GM06990 (cell line): Measurements from ENCODE around the gene CELF2.

Experiments
- DNase-seq: peaks from one replicate; pipeline ENCODE4 v3.0.0-alpha.2; 2011; ENCODE audit not compliant: insufficient read length; ENCODE audit errors: extremely low read depth
- H3K27me3 ChIP-seq: replicated peaks from 2 replicates; pipeline ENCODE4 v1.6.0; 2011; ENCODE audit warnings: low read length; ENCODE audit not compliant: control insufficient read depth, insufficient read depth
- H3K36me3 ChIP-seq: 2 replicates; pipeline ENCODE4 v1.5.1; 2011; ENCODE audit warnings: low read length; ENCODE audit not compliant: control insufficient read depth, insufficient read depth
- H3K4me3 ChIP-seq: replicated peaks from 2 replicates; pipeline ENCODE4 v1.5.1; 2011; ENCODE audit warnings: low read depth, mild to moderate bottlenecking, control low read depth, low read length
- CTCF ChIP-seq: IDR thresholded peaks from 2 replicates; pipeline ENCODE4 v1.5.1; 2011; ENCODE audit warnings: low read length, control low read depth, mild to moderate bottlenecking, inconsistent platforms; ENCODE audit not compliant: insufficient read depth, poor library complexity, severe bottlenecking

Gene CELF2

DNA sequence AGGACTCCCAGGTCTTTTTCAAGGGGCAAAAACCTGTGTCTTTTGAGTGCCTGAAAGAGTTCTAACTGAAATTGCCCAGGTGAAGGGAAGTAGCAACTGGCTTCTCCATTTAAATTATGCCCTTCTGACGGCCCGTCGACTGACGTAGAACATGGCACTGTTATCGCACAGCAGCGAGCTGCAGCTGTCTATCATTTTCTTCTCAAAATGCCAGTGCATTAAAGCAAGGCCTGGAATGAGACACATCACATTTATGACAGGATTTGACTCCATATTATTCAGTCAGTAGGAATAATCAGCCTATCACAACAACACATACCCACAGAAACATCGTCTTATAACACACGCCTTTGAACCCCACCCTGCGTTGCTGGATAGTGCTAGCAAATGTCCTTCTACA, 69.7 kb downstream of the CELF2 start:
- no peak for DNase-seq
- Histone ChIP-seq H3K27me3 (no peaks in the 10 kb centered on the region), H3K4me3 (no peak overlapping the region), H3K36me3 (no peaks in the 10 kb centered on the region)
- no peak for TF ChIP-seq CTCF

DNA sequence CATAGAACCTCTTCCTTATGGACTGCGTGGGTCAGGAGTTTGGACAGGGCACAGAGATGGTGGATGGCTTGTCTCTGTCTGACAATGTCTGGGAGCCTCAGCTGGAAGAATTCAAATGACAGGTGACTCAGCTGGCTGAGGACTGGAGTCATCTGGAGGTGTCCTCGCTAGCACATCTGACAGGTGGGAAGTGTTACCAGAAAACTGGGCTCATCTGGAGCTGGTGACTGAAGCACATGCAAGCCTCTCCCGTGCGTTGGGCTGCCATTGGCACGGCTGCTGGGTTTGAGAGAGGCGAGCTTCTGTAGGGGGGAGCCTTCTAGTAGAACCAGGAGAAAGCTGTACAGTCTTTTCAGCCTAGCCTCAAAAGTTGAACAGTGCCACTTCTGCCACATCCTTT, 71.0 kb downstream of the CELF2 start:
- Histone ChIP-seq H3K27me3 (no peaks in the 10 kb centered on the region), H3K4me3 (no peak overlapping the region), H3K36me3 (no peaks in the 10 kb centered on the region)
- no peak for DNase-seq
- no peak for TF ChIP-seq CTCF

DNA sequence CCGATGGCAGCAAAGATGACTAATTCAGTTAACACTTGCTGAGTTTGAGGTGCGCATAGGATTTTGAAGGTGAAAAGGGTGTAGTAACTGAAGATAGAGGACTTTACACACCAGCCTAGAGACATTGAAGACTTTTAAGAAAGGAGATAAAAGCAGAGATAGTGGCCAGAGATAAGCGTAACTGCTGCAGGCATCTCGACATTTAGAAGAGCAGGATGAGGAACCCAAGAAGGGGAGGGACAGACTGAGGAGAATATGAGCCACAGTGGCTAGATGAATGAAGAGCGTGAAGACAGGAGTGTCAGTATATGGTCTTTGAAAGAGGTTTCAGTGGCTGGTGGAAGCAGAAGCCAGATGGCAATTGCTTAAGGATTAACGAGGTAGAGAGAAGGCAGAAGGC, 71.6 kb downstream of the CELF2 start:
- no peak for DNase-seq
- no peaks in the 10 kb centered on the region for H3K27me3 ChIP-seq
- no peak for TF ChIP-seq CTCF
- H3K4me3 ChIP-seq: no peak overlapping the region
- H3K36me3 ChIP-seq: no peaks in the 10 kb centered on the region

DNA sequence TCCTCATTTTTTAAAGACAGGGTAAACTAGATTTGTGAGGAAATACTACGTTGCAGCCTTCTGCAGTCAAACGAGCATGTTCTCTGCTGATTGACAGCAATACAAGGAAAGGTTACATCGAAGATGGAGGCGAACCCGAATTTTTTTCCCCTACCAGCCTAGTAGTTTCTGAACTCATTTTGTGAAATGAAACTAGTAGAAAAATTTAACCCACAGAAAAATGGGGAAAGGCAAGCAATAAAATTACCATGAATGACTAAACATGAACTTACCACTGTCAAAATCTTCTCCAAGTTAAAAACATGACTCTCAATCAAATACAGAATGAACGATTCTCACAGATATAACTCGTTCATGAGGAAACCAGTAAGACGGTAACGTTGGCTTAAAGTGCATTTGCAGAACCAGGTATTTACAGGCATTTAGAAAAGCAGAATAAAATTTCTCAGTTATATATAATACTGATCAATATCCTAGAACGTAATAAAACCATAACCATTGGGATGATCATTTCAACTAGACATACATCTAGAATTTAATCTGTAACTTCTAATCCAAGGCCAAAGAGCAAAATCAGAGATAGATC, 73.9 kb downstream of the CELF2 start:
- no peak for DNase-seq
- no peak for TF ChIP-seq CTCF
- Histone ChIP-seq H3K36me3 (no peaks in the 10 kb centered on the region), H3K27me3 (no peaks in the 10 kb centered on the region), H3K4me3 (no peak overlapping the region)

DNA sequence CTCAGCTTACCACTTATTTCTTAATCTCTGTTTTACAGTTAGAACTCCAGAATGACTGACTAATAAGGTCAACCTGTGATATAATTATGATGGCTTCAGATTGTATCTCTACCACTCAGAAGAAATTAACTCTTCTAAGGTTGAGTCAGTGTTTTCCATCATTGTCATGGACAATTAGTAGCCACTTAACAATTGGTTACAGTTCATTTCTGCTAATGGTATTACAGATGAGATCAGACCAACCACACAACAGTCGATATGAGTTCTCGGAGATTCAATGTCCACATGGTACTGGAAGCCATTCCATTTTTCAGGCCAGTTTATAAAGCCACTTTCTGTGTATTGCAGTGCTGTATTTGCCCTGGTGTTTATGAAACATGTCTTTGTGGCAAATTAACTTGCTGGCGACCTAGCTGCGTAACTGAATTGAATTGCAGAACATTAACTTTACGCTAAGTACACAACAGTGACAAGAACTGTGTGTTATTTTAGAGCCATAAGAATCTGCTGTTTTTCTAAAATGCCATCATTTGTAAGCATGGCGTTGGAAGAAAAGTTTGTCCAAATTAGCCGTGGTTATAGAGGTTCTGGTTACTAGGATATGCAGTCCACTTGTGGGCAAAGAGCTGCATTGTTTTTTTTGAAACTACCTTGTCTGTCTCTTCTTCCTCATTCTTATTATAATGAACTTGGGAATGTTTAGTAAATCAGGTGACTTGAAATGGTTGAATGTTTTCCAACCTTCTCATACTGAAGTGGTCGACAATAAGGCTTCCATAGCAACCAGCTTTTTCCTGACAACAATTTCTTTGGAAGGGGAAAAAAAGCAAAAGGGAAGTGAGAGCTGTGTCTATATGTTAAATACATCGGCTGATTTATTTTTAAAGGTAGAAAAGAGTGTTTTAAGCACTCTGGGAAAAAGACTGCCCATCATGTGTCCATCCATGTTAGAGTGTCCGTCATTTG, 76.4 kb downstream of the CELF2 start:
- Histone ChIP-seq H3K4me3 (no peak overlapping the region), H3K27me3 (no peaks in the 10 kb centered on the region), H3K36me3 (no peaks in the 10 kb centered on the region)
- no peak for DNase-seq
- TF ChIP-seq CTCF: no peak

GRCh38 chr10:11095374-11095801, 77.7 kb downstream of the CELF2 start:
- no peak for DNase-seq
- no peaks in the 10 kb centered on the region for H3K36me3 ChIP-seq
- no peak for TF ChIP-seq CTCF
- H3K27me3 ChIP-seq: no peaks in the 10 kb centered on the region
- H3K4me3 ChIP-seq: no peak overlapping the region
